WTC11 (cell line): ENCODE data around the gene ZBTB8A.

Experiments
- CTCF ChIP-seq: fragments of 200-600 bp; IDR thresholded peaks from 2 replicates; pipeline ENCODE4 v1.8.0; 2022; ENCODE audit warnings: antibody characterized with exemption
- ESRRA ChIP-seq: sonication (generic); formaldehyde crosslinking; IDR thresholded peaks from 2 replicates; pipeline ENCODE4 v1.8.1; 2022; ENCODE audit warnings: mild to moderate bottlenecking, missing genetic modification reagents, borderline replicate concordance
- TEAD4 ChIP-seq: sonication (generic); formaldehyde crosslinking; IDR thresholded peaks from 2 replicates; pipeline ENCODE4 v1.8.0; 2022; ENCODE audit warnings: mild to moderate bottlenecking, missing genetic modification reagents

- TF ChIP-seq CTCF (no peak), TEAD4 (no peak), ESRRA (CRISPR knock-in tag) (no peak)
These were observed 5.4 kb upstream of the ZBTB8A start for GRCh38 chr1:32533792-32534327.
